Left forelimb (tissue), 1 donor: ENCODE measurements around the gene TMPRSS3.
"Not testable (repeated sequence)": the region's sequence is repeated elsewhere in the genome, so short reads cannot be mapped to it uniquely, and the experiment has no call there.

Experiments
- DNase-seq: peaks from one replicate; pipeline ENCODE4 v3.0.0-alpha.2; 2018; ENCODE audit warnings: low spot score

The TMPRSS3 gene

DNA sequence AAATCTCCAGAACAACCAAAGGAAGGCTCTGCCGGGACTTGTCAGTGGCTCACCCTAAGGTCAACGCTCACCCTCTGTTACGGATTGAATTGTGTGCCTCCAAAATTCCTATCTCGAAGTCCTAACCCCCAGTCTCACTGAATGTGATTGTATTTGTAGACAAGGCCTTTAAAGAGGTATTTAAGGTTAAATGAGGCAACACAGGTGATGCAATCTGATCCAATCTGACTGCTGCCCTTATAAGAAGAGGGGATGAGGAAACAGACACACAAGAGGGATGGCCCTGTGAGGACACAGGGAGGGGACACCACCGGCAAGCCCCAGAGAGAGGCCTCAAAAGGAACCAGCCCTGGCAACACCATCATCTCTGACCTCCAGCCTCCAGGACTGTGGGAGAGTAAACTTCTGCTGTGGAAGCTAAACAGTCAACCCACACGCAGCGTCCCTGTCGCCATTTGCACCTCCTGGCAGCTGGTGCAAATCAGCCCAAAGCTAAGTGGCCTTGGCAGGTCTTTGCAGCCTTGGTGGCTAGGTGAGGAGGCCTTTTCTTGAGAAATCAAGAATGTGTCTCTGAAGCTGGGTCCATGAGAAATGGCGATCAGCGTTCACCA, 32.1 kb upstream of the TMPRSS3 start:
- no peak for DNase-seq

DNA sequence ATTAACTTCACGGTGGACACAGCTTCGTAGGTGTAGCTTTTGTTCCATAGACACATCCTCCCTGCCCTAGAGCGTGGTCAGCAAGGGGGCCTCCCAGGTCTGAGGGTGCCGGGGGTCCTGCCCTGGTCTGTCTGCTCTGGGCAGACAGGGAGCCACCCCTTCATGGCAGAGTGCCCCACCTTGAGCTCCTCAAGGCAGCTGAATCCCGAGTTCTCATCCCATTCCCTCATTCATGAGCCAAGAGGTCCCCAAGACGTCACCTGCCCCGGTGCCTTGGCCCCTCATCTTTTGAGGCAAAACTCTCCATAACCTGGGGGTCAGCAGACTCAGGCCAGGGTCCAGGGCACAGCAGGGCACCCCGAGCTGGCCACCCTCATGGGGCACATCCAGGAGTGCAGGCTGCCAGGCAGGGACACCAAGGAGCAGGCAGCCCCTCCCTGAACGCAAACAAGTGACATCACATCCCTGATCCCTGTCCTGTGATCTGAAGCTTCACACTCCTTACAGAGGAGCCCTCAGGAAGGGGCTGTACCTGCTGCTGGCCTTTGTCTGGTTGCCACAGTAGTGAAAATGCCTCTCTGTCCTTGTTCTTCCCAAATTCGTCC, 31.1 kb upstream of the TMPRSS3 start:
- no peak for DNase-seq

DNA sequence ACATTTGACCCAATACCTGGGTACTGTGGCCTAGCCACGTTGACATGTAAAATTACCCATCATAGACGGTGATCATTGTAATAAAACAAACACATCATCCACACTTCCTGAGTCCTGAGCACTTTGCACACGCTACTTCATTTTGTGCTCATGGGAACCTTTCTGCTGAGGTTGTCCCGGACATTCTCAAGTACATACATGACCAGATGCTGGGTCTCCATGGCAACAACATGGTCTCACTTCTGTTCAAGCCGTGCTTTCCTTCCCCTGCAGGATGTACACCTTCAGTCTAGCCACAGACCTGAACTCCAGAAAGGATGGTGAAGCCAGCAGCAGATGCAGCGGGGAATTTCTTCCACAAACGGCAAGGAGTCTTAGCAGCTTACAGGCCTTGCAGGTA, 30.6 kb upstream of the TMPRSS3 start:
- DNase-seq, result no peak

DNA sequence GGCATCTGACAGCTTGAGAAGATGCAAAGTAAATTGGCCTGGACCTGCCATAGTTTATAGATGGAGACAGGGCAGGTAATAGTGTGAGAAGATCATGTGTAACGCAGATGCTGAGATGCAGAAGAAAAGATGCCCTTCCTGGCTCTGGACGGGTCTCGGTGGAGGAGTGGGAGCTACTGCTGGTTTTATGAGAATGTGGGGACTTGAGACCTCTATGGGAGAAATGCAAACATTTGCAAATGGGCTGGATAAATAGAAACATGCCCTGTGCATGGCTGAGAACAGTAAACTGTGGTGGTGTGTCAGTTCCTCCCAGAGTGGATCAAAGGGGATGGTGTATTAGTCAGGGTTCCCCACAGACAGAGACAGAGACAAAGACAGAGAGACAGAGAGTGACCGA, 29.7 kb upstream of the TMPRSS3 start:
- no peak for DNase-seq

DNA sequence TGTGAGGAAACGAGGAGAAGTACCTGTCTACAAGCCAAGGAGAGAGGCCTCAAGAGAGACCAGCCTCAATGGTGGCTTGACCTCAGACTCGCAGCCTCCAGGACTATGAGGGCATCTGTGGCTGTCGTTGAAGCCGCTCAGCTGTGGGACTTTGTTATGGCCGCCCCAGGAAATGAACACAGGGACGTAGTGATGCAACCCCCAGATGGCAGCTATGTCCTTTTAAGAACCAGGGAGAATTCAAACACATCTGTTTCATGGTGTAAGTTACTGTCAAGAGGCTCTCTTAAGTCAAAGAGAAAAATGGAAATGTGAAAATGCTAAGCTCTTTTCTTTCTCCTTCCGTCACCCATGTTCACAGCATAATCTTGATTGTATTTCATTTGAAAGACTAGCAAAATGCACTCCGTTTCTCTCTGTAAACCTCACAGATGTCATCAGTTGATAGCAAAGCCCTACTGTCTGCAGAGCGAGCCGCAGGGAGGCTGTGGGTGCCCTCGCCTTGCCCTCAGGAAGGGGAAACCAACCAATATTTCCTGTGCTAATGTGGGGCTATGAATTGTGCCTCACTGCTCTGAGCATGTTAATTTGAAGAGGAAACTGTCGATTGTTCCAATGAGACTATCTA, 29.2 kb upstream of the TMPRSS3 start:
- DNase-seq, result no peak

DNA sequence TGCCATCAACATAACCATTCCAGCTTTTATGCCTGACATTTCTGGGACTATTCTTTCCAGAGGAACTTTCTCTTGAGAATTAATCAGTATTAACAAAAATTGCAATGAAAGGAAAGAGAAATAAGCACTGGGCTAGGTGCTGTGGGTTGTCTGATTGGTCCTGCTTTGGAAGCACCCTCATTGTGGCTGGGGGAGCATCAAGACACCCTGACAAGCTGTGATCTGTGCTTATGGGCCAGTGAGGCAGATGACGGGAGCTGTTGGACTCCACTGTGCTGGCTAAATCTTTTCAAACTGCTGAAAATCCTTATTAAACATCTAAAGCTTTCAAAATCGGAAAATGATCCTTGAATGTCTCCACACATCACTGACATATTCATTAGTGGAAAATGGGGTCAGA, 27.8 kb upstream of the TMPRSS3 start:
- peak; percentile 8 for DNase-seq

DNA sequence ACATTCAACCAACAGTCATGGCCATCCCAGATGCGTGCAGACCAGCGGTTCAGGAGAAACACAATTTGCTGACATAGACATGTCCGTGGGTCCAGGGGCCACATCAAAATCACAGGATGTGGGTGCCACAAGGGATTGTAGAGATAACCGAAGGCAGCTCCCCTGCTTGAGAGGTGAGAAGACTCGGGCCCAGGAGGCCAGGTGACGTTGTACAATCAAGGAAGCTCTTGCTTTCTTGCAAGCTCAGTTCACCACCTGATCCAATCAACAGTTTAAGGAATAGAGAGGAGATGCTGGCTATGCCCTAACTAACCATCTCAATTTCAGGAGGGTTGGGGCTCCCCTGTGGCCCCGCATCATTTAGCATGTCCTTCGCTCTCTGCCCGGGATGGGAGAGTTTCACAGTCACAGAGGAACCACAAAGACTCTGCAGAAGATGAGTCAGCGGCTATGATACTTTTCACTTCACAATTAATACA, 27.4 kb upstream of the TMPRSS3 start:
- DNase-seq, result peak; percentile 36

DNA sequence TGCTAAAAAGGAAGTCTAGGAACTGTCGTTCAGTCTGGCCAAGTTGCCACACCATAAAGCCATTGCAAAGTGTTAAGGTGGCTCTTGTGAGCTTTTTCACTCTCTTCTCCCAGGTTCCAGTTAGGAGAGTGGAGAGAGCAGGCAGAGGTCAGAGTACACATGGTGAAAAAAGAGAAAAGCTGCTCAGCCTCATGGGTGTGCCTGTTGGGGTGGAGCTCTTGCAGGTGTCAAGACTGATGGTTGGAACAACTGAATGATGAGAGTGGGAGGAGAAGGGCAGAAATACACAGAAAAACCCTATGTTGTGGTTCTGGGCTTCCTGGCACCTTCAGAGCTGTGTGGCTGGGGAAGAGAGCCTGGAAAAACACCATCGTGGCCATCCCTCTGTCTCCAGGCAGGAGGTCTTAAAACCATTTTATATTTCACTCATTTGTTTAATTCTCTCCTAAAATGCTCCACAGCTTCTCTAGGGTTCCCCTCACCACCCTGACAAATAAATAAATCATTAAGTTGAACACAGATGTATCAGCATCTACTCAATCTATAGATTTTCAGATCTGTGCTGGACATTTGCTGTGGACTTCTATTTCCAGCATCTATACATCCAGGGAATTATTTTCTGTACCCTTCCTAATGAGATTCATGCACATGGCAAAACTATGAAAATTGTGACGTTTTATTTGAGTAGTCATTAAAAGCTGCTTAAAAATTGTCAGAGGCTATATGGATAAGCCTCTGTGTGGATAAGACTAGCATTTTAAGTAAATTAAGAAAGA, 25.4 kb upstream of the TMPRSS3 start:
- DNase-seq, result peak; percentile 33

DNA sequence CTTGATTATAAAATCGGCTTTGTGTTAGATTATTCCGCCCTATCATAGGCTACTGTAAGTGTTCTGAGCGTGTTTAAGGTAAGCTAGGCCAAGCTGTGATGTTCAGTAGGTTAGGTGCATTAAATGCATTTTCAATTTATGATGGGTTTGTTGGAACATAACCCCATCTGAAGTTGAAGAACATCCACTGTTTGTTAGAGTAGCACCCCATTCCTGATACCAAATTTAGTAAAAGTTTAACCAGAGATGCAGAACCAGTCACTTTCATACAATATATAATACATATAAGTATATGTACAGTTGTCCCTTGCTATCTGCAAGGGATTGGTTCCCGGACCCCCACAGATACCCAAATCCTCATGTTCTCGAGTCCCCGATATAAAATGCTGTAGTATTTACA, 24.0 kb upstream of the TMPRSS3 start:
- no peak for DNase-seq

DNA sequence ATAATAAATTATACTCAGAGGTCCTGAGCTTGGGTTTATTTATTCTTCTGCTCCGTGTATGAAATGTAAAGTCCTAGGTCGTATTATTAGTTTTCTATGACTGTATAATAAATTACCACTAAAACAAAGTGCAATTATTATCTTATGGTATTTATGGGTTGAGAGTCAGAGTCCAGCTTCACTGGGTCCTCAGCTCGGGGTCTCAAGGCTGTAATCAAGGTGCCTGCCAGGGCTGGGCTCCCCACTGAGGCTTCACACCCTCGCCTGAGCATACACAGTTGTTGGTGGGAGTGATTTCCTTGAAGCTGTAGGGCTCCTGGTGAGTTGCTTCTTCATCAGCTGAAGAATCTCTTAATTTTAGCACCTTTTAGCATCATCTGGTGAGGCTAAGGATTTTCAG, 23.0 kb upstream of the TMPRSS3 start:
- no peak for DNase-seq

DNA sequence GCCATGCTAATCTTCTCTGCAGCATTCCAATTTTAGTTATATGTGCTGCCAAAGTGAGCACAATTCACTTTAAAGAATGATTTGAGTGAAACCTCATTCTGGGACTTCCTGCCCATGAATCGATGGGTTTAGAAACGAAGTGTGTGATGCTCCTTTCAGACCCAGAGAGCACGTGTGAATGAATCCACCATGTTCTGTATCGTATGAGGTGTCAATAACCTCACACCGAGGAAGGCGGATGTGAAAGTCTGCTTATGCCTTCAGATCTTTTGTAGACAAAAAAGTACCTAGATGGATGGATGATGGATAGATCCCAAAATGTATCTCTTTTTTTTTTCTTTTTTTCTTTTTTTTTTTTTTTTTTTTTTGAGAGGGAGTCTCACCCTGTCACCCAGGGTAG, 21.7 kb upstream of the TMPRSS3 start:
- DNase-seq, result no peak

DNA sequence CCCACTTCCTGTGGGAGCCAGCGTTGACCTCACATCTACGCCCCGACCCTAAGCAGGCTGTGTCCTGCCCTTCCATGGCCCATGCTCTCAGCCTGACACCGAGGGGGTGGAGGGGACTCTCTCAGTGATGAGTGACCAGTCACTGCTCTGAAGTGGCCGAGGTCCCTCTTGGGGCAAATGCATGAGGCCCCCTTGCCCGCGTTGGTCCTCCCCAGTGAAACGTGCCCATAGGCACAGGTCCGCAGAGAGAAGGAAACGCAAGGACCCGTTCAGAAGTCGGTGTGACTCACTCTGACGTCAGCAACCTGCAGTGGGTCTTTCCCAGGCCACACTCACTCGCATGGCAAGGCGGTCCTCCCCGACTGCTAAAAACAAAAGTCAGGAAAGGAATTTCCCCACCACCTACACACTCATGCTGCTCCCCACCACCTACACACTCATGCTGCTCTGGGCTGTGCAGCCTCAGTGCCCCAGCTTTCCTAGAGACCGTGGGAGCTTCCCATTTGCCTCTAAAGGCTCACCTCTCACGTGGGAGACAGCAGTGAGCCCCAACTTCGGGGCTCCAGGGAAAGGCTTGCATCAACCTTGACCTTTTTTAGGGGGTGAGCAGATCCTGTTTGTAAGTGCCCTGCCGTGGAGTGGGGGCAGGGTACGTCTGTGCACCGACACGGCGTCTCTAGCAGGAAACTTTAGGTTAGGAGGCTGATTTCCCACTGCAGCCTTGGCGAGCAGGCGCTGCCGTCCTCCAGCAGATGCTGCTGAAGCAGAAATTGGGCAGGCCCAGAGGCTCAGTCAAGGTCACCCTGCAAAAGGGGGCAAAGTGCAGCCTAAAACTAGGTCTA, 19.3 kb upstream of the TMPRSS3 start:
- peak; percentile 57 for DNase-seq

DNA sequence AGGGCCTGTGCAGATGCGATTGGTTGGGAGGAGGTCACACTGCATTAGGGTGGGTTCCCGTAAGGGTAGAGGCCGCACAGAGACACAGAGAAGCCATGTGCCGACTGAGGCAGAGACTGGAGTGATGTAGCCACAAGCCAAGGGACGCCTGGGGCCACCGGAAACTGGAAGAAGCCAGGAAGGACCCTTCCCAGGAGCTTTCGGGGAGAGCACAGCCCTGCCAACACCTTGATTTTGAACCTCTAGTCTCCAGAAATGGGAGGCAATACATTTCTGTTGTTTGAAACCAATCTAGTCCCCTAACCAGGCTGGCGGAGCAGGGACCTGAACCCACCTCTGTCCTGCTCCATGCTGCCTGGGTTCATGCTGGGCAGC, 18.7 kb upstream of the TMPRSS3 start:
- DNase-seq, result no peak

DNA sequence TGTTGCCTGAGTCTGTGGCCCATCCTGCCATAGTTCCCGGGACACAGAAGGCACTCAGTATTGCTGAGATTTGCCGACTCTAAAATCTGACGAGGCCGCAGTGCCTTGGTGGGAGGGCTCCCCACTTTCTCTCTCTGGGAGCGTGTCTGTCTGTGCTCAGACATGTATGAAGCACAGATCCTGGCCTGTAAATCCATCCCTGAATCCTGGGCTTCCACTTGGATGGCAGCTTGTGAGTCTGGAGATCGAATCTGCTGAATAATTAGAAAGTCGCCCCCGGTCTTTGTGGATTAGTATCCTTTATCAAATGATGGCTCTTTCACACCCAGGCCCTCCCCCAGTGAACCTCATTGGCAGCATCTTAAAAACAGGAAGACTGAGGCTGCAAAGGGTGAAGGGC, 18.2 kb upstream of the TMPRSS3 start:
- DNase-seq, result peak; percentile 30

DNA sequence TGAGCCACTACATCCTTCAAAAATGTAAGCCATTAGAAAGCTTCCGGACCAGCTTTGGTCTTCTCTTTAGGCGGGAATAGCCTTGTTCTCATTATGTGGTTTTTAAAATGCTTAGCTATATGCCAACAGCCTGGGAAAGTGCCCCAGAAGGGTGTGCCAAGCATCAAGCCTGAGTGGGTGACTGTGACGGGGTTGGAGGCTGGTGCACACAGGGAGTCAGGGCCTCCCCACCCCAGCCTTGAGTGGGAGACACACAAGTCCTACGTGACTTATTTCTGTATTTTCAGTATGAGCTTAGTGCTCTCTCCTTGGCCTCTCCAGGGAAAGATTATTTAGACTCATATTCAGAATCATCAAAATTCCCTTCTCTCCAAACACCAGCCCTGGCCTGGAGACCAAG, 17.6 kb upstream of the TMPRSS3 start:
- DNase-seq, result peak; percentile 28

DNA sequence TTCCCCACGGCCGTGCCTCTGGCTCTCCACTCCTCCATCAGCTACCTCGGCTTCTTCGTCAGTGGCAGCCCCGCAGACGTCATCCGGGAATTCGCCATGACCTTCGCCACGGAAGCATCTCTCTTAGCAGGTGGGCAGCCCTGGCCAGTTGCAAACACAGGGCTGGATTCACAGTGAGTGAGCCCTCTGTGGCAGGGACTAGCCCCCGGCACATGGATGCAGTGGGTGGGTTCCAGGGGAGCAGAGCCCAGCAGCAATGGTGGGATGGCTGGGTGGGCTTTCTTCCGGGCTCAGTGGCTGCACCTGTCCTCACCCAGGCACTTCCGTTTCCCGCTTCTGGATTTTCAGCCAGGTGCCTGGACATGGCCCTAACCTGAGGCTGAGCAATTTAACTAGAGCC, 17.2 kb upstream of the TMPRSS3 start:
- DNase-seq, result peak; percentile 54

DNA sequence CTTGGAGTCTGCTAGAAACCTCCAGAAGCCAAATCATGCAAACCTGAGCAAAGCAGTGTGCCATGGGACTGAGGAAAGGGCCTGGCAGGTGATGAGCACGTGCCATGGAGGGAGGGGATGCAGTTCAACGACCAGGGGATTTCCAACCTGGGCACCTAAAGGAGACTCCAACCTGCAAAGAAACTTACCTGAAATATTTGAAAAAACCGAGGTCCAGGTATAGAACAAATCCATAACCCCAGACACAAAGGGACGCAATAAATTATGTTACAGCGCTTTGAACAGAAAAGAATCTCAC, 16.7 kb upstream of the TMPRSS3 start:
- DNase-seq, result no peak

DNA sequence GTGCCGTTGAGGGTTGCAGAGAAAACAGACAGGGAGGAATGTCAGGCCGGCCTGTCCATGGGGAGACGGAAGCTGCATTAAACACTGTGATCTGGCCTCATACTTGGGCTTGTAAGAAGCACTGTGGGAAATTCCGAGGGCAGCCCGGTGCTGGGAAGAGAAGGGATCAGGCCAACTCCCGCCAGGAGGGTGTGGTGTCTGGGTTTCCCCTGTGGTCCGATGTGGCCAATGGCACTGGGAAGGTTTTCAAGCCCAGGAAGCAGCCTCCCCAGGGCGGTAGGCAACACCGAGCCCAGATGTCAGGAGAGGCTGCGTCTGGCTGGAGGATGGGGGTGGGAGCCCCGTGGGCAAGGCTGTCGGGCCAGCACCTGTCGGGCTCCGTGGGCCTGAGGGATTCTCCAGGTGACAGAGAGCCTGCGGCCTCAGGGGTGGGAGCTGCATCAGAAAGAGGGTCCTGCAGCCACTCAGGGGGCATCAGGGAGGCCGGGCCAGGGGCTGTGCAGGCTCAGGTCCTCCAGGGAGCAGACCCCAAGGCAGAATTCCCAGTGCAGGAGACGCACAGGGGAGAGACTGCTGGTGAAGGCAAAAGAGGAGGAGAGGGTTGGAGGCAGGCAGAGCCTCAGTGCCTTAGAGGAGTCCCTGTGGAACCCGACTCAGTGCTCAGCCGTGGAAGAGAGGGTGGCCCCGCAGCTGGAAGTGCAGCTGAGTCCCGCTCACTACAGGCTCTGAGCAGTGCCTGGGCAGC, 16.2 kb upstream of the TMPRSS3 start:
- DNase-seq, result peak; percentile 59

DNA sequence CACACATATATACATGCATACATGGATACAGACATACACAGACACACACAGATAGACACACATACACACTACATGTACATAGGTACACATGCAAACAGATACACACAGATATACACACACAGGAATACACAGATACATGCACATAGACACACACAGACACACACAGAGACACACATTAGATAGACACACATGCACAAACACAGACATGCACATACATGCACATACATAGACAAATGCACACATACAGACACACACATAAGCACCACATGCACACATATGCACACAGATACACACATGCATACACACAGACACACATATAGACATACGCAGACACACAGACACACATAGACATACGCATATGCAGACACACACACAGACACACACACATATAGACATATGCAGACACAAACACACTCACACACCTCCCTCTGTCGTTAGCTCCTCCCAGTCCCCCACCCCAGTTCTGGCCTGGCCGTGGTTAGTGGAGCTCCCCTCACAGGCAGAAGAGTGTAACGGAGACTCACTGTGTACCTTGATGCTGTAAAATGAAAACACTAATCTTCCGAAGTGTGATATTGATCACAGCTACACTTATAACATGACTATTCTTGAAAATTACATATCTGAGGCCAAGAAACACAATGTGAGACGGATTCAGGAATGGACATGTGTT, 15.5 kb upstream of the TMPRSS3 start:
- DNase-seq, result peak; percentile 23

DNA sequence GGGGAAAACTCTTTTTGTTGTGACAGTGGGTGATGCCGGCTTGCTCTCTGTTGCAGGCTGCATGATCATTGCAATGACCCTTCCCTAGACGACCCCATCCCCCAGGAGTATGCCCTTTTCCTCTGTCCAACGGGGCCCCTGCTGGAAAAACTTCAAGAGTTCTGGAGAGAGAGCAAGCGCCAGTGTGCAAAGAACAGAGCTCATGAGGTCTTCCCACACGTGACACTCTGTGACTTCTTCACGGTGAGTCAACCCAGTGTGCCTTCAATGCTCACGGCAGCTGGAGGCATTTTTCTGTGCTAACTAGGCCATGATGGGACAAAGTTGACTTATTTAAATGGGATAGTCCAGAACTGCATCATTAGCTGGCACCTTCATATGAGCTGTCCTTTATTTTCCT, 13.5 kb upstream of the TMPRSS3 start:
- DNase-seq, result peak; percentile 3

DNA sequence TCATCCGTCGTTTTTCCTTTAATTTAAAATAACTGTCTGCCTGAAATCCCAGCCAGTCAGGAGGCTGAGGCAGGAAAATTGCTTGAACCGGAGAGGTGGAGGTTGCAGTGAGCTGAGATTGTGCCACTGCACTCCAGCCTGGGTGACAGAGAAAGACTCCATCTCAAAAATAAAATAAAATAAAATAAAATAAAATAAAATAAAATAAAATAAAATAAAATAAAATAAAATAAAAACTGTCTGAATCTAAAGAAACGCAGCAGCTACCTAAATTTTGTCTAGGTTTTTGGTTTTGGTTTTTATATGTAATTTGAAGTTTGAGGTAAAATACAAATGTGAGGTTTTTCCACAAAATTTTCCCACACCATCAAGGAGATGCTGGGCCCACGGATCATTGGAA, 12.9 kb upstream of the TMPRSS3 start:
- not testable (repeated sequence) for DNase-seq
